Upper lobe of left lung (tissue), 4 donors: ENCODE measurements around the gene HACD1.

Experiments used
- EP300 ChIP-seq, 4 donors: sonication (generic); formaldehyde crosslinking; IDR thresholded peaks; one replicate each; pipeline ENCODE4 v1.5.1; 2017; ENCODE audit warnings: antibody characterized with exemption in 4 of 4, control low read depth in 2 of 4
- POLR2A ChIP-seq, 4 donors: fragments of 450-650 bp; IDR thresholded peaks; one replicate each; pipeline ENCODE4 v1.5.1; 2016 to 2017; ENCODE audit warnings: antibody characterized with exemption in 4 of 4, mild to moderate bottlenecking in 2 of 4
- POLR2AphosphoS5 ChIP-seq, 2 donors: sonication (generic); formaldehyde crosslinking; IDR thresholded peaks; one replicate each; pipeline ENCODE4 v1.5.1; 2017; ENCODE audit warnings: antibody characterized with exemption in 2 of 2
- TF ChIP-seq, protein P1 (sequence below), 6 experiments: fragments of 450-650 bp in 4 of 6; fragments of 200-600 bp in 2 of 6; sonication (generic) in 2 of 6; IDR thresholded peaks; one replicate each; pipeline ENCODE4 v1.5.1; 2016 to 2019; ENCODE audit warnings: antibody characterized with exemption in 6 of 6

DNA sequence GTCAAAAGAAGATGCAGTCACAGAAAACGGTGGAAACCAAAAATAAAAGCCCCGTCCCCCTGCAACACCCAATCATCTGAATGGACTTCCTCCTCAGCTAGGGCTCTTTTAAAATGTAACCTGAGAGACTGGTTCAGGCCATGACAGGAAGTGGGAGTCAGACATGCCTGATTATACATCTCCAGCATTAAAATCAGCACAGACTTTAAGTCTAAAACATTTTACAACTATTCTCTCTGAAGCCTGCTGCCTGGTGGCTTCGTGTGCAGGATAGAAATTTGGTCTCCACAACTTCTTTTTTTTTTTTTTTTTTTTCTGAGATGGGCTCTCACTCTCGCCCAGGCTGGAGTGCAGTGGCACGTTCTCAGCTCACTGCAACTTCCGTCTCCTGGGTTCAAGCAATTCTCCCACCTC is 30.3 kb downstream of the HACD1 start:
- TF ChIP-seq, protein P1, sequence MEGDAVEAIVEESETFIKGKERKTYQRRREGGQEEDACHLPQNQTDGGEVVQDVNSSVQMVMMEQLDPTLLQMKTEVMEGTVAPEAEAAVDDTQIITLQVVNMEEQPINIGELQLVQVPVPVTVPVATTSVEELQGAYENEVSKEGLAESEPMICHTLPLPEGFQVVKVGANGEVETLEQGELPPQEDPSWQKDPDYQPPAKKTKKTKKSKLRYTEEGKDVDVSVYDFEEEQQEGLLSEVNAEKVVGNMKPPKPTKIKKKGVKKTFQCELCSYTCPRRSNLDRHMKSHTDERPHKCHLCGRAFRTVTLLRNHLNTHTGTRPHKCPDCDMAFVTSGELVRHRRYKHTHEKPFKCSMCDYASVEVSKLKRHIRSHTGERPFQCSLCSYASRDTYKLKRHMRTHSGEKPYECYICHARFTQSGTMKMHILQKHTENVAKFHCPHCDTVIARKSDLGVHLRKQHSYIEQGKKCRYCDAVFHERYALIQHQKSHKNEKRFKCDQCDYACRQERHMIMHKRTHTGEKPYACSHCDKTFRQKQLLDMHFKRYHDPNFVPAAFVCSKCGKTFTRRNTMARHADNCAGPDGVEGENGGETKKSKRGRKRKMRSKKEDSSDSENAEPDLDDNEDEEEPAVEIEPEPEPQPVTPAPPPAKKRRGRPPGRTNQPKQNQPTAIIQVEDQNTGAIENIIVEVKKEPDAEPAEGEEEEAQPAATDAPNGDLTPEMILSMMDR (IDR thresholded peaks at IDR 0.05), result no peak
- TF ChIP-seq EP300 (IDR thresholded peaks at IDR 0.05), result no peak
- TF ChIP-seq POLR2A (IDR thresholded peaks at IDR 0.05), result no peak
- no peak for TF ChIP-seq POLR2AphosphoS5 (IDR thresholded peaks at IDR 0.05)
